OCI-LY1 (cell line): ENCODE data around the gene TESPA1.

Source experiments
- H2AFZ ChIP-seq: fragments of 200-600 bp; sonication (generic), shearing (Covaris generic); 2 replicates; pipeline ENCODE4 v1.6.0; 2014; ENCODE audit warnings: antibody characterized with exemption, mild to moderate bottlenecking, low read length
- H3F3A ChIP-seq: fragments of 200-600 bp; sonication (generic), shearing (Covaris generic); 2 replicates; pipeline ENCODE4 v1.6.0; 2014; ENCODE audit warnings: mild to moderate bottlenecking, antibody characterized with exemption, low read length, moderate library complexity; ENCODE audit not compliant: insufficient read depth
- H3K27ac ChIP-seq: fragments of 200-600 bp; sonication (generic); 2 replicates; pipeline ENCODE4 v1.5.1; 2014; ENCODE audit warnings: low read length, mixed run types, mild to moderate bottlenecking, low read depth; ENCODE audit not compliant: poor library complexity, severe bottlenecking
- H3K27me3 ChIP-seq: fragments of 200-600 bp; sonication (generic); 2 replicates; pipeline ENCODE4 v1.6.0; 2014; ENCODE audit warnings: antibody characterized with exemption, mild to moderate bottlenecking, low read length, moderate library complexity; ENCODE audit not compliant: insufficient read depth
- H3K36me3 ChIP-seq: fragments of 200-600 bp; sonication (generic); 2 replicates; pipeline ENCODE4 v1.6.1; 2014; ENCODE audit warnings: mild to moderate bottlenecking, antibody characterized with exemption, low read length, moderate library complexity, mixed read lengths; ENCODE audit not compliant: insufficient read depth
- H3K4me1 ChIP-seq: fragments of 200-600 bp; sonication (generic); 2 replicates; pipeline ENCODE4 v1.5.1; 2014; ENCODE audit warnings: mild to moderate bottlenecking, low read length, moderate library complexity; ENCODE audit not compliant: insufficient read depth, severe bottlenecking
- H3K4me2 ChIP-seq: fragments of 200-600 bp; sonication (generic), shearing (Covaris generic); 2 replicates; pipeline ENCODE4 v1.6.1; 2014; ENCODE audit warnings: low read length
- H3K4me3 ChIP-seq: fragments of 200-600 bp; sonication (generic); 2 replicates; pipeline ENCODE4 v1.5.1; 2014; ENCODE audit warnings: low read length, low read depth, mild to moderate bottlenecking, mixed read lengths; ENCODE audit not compliant: poor library complexity, severe bottlenecking
- H3K79me2 ChIP-seq: fragments of 200-600 bp; shearing (Covaris generic); 2 replicates; pipeline ENCODE4 v1.6.1; 2016; ENCODE audit warnings: mixed run types, low read length, mixed read lengths; ENCODE audit not compliant: insufficient read depth
- H3K9ac ChIP-seq: fragments of 200-600 bp; sonication (generic), shearing (Covaris generic); 2 replicates; pipeline ENCODE4 v1.6.1; 2014; ENCODE audit warnings: mild to moderate bottlenecking, low read length, mixed read lengths
- H3K9me2 ChIP-seq: fragments of 200-600 bp; sonication (generic), shearing (Covaris generic); 2 replicates; pipeline ENCODE4 v1.6.1; 2014; ENCODE audit warnings: low read depth, mild to moderate bottlenecking, low read length, mixed read lengths
- H3K9me3 ChIP-seq: fragments of 200-600 bp; shearing (Covaris generic); 2 replicates; pipeline ENCODE4 v1.6.1; 2014; ENCODE audit warnings: low read length, mixed read lengths
- H4K20me1 ChIP-seq: fragments of 200-600 bp; sonication (generic), shearing (Covaris generic); 2 replicates; pipeline ENCODE4 v1.6.0; 2016; ENCODE audit warnings: mild to moderate bottlenecking, low read length; ENCODE audit not compliant: insufficient read depth
- CTCF ChIP-seq: fragments of 200-600 bp; sonication (generic), shearing (Covaris generic); IDR thresholded peaks from 2 replicates; pipeline ENCODE4 v1.5.1; 2017; ENCODE audit warnings: mild to moderate bottlenecking, antibody characterized with exemption, low read length, moderate library complexity, mixed read lengths
- EZH2 ChIP-seq: fragments of 200-600 bp; sonication (generic), shearing (Covaris generic); IDR thresholded peaks from 2 replicates; pipeline ENCODE4 v1.8.0; 2017; ENCODE audit warnings: borderline replicate concordance, mixed run types, mild to moderate bottlenecking, antibody characterized with exemption, low read length, moderate library complexity, mixed read lengths

Gene TESPA1

DNA sequence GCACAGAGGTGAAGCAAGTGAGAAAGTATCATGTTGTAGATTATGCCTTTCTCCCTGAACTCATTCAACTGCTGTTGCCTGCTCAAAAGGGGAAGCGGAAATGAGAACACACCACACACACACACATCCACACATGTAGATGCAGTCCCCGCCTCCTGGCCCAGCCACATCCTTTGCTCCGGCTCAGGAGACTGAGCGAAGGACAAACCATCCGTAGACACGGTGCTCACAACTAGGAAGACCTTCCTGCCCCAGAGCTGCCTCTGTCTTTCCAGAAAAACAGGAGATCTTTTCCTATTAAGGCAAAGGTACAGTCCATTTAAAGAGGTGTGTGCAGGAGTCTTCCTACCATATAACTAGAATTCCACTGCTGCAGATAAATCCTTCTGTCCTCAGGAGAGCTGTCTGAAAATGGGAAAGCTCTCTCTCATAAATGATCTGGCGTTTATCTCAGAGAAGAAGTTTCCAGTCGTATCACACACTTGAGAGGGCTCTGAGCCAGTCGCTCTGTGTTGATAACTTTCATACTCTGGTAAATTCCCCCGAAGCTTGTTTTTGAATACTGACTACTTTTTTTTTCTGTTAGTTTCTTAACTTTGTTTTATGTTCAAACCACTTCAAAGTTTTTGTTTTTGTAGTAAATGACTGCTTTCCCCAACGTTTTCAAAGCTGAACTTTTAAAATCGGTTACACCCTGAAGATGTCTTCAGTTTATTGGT lies at the start of gene TESPA1:
Gene TESPA1, minus strand, starts transcription at position 105 of the 719 bp plus-strand sequence. CDS start 10,200 bp downstream, outside the sequence.
- Histone ChIP-seq H3K9me2 (no peaks in the 10 kb centered on the region), H3K4me3 (peak within 1 kb of the TSS; percentile 73), H3K79me2 (peaks cover 20% of the 10 kb centered on the region), H3K9ac (peak within 1 kb of the TSS; percentile 85), H3K27ac (peak within 1 kb of the TSS; percentile 89), H3K36me3 (peaks cover 32% of the 10 kb centered on the region), H3K4me1 (peaks cover 77% of the 10 kb centered on the region), H3K9me3 (no peaks in the 10 kb centered on the region), H3F3A (peaks cover 11% of the 10 kb centered on the region; the same call in 1 of the 2 replicates), H4K20me1 (no peaks in the 10 kb centered on the region), H3K27me3 (no peaks in the 10 kb centered on the region), H3K4me2 (peak within 1 kb of the TSS; percentile 74), H2AFZ (no peak within 1 kb of the TSS)
- no peak for TF ChIP-seq CTCF
- no peak for TF ChIP-seq EZH2

DNA sequence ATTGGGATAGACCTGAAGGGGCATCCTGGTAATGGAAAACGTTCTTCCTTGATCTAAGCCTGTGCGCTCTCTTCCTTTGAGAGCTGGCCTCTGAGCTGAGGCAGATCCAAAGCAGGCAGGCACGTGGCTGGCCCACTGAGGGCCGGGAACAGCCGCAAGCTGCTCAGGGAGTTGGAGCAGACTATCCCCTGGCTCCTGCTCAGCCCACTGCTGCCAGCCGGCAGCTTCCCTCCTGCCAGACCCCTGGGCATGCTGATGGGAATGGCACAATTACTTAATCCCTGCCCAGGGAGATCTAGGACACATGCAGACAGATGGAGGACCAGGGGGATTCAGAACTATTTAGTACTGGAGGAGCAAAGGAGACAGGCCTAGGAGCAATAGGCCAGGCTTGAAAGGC lies 49.7 kb upstream of the TESPA1 start:
- H4K20me1 ChIP-seq: no peaks in the 10 kb centered on the region
- no peaks in the 10 kb centered on the region for H3K27me3 ChIP-seq
- no peak overlapping the region for H3K27ac ChIP-seq
- H3K4me2 ChIP-seq: no peak overlapping the region
- no peaks in the 10 kb centered on the region for H3K9me2 ChIP-seq
- H2AFZ ChIP-seq: no peak overlapping the region
- no peaks in the 10 kb centered on the region for H3K36me3 ChIP-seq
- no peaks in the 10 kb centered on the region for H3K9me3 ChIP-seq
- no peak for TF ChIP-seq EZH2
- no peak for TF ChIP-seq CTCF
- no peaks in the 10 kb centered on the region for H3K79me2 ChIP-seq
- H3F3A ChIP-seq: no peaks in the 10 kb centered on the region
- no peaks in the 10 kb centered on the region for H3K4me1 ChIP-seq
- H3K9ac ChIP-seq: no peak overlapping the region
- H3K4me3 ChIP-seq: no peak overlapping the region

DNA sequence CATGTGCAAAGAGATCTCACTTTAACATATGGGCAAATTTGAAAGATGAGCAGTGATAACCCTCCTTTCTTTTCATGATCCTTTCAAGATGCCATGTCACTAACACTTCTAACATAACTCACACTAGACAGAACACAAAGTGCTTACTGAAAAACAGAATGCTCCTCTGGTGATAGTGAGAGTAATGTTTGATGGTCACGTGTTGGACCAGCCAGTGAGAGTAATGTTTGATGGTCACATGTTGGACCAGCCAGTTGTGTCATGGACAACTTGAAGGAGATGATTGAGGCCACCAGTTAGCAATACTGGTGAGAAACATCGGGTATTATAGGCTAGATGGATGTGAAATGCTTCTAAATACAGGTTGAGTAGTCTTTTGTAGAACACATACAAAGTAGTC lies 40.9 kb upstream of the TESPA1 start:
- H3F3A ChIP-seq: no peaks in the 10 kb centered on the region
- H3K9ac ChIP-seq: no peak overlapping the region
- no peaks in the 10 kb centered on the region for H3K4me1 ChIP-seq
- no peak overlapping the region for H3K4me3 ChIP-seq
- TF ChIP-seq CTCF (no peak), EZH2 (no peak)
- H3K27me3 ChIP-seq: no peaks in the 10 kb centered on the region
- no peak overlapping the region for H3K4me2 ChIP-seq
- no peaks in the 10 kb centered on the region for H3K36me3 ChIP-seq
- H3K9me2 ChIP-seq: no peaks in the 10 kb centered on the region
- H4K20me1 ChIP-seq: no peaks in the 10 kb centered on the region
- no peak overlapping the region for H2AFZ ChIP-seq
- H3K79me2 ChIP-seq: no peaks in the 10 kb centered on the region
- no peaks in the 10 kb centered on the region for H3K9me3 ChIP-seq
- H3K27ac ChIP-seq: no peak overlapping the region
